Activated B cell treated with CpG ODN at 0.5 μM for 24 hours (primary cell): Measurements from ENCODE around the gene TC2N. TPM values are rescaled to one million over a fixed set of nuclear protein-coding genes. Genes with fewer than 3 reads are reported as not detected.

Source experiments
- ATAC-seq: fragments of 200-7000 bp; cut with Tn5 transposase; one replicate; pipeline ENCODE4 v1.10.0; 2021; ENCODE audit warnings: low read depth, mild to moderate bottlenecking, moderate library complexity
- CTCF ChIA-PET: fragments of 350-600 bp; sonication (Branson Sonifier 250); formaldehyde crosslinking; loops from one replicate; lab custom pipeline; 2021; ENCODE audit warnings: antibody characterized with exemption; lab: Charles Lee
- POLR2A ChIA-PET: fragments of 350-600 bp; sonication (Branson Sonifier 250); formaldehyde crosslinking; loops from one replicate; lab custom pipeline; 2021; ENCODE audit warnings: antibody characterized with exemption; lab: Charles Lee
- DNase-seq: peaks from one replicate; pipeline ENCODE4 v3.0.0; 2022
- H3K27ac Mint-ChIP-seq: one replicate; pipeline ENCODE4 v1.8.0; 2020; ENCODE audit warnings: mixed read lengths
- H3K27me3 Mint-ChIP-seq: one replicate; pipeline ENCODE4 v1.8.0; 2021; ENCODE audit warnings: mixed read lengths
- H3K36me3 Mint-ChIP-seq: one replicate; pipeline ENCODE4 v1.8.0; 2021; ENCODE audit warnings: low read depth, mixed read lengths
- H3K4me1 Mint-ChIP-seq: one replicate; pipeline ENCODE4 v1.8.0; 2021; ENCODE audit warnings: mixed read lengths
- H3K4me3 Mint-ChIP-seq: one replicate; pipeline ENCODE4 v1.8.0; 2020; ENCODE audit warnings: mild to moderate bottlenecking, mixed read lengths
- H3K9me3 Mint-ChIP-seq: one replicate; pipeline ENCODE4 v1.8.0; 2020; ENCODE audit warnings: mixed read lengths
- CTCF ChIP-seq: fragments of 200-600 bp; IDR thresholded peaks from one replicate; pipeline ENCODE4 v1.8.0; 2022; ENCODE audit warnings: antibody characterized with exemption, mild to moderate bottlenecking
- intact Hi-C: fragments of 100-400 bp; cut with micrococcal nuclease; formaldehyde crosslinking; loops from one replicate; pipeline ENCODE4 v1.15.1; 2024
- total RNA-seq: library from RNA; stranded (reverse); gene quantifications from 2 replicates; pipeline ENCODE4 v1.2.3, GENCODE V29; 2022

TC2N gene
- total RNA-seq, 1 donor from 2014 or later = 12.1 TPM

GRCh38 chr14:91906374-91906773 lies 39.0 kb upstream of the TC2N start:
- intact Hi-C loops = no loop called here
- CTCF ChIA-PET = no interaction called here
- TF ChIP-seq CTCF = no peak
- H3K36me3 Mint-ChIP-seq = no peaks in the 10 kb centered on the region
- POLR2A ChIA-PET = no interaction called here
- DNase-seq (no peak), ATAC-seq (no peak)
- no peak overlapping the region for H3K4me3 Mint-ChIP-seq
- H3K27ac Mint-ChIP-seq = no peak overlapping the region
- H3K9me3 Mint-ChIP-seq = no peaks in the 10 kb centered on the region
- peaks cover 8% of the 10 kb centered on the region for H3K4me1 Mint-ChIP-seq
- H3K27me3 Mint-ChIP-seq = peaks cover 13% of the 10 kb centered on the region

- Mint-ChIP-seq H3K4me1 (no peaks in the 10 kb centered on the region), H3K4me3 (no peak overlapping the region), H3K9me3 (no peaks in the 10 kb centered on the region), H3K27me3 (peaks cover 13% of the 10 kb centered on the region), H3K27ac (no peak overlapping the region), H3K36me3 (no peaks in the 10 kb centered on the region)
- intact Hi-C loops = no loop called here
- DNase-seq (no peak), ATAC-seq (no peak)
- POLR2A ChIA-PET = no interaction called here
- CTCF ChIA-PET = no interaction called here
- TF ChIP-seq CTCF = no peak
These were observed 37.8 kb upstream of the TC2N start for GRCh38 chr14:91904956-91905645.

GRCh38 chr14:91904483-91904882 lies 37.1 kb upstream of the TC2N start:
- H3K27ac Mint-ChIP-seq = no peak overlapping the region
- H3K4me3 Mint-ChIP-seq = no peak overlapping the region
- H3K27me3 Mint-ChIP-seq = peaks cover 13% of the 10 kb centered on the region
- no peak for DNase-seq
- no peak for TF ChIP-seq CTCF
- H3K36me3 Mint-ChIP-seq = no peaks in the 10 kb centered on the region
- ChIA-PET CTCF (no interaction called here), POLR2A (no interaction called here)
- no peaks in the 10 kb centered on the region for H3K4me1 Mint-ChIP-seq
- no peaks in the 10 kb centered on the region for H3K9me3 Mint-ChIP-seq
- no peak for ATAC-seq
- intact Hi-C loops = no loop called here

GRCh38 chr14:91903070-91903469 lies 35.7 kb upstream of the TC2N start:
- POLR2A ChIA-PET = no interaction called here
- H3K4me1 Mint-ChIP-seq = no peaks in the 10 kb centered on the region
- peaks cover 13% of the 10 kb centered on the region for H3K27me3 Mint-ChIP-seq
- intact Hi-C loops = no loop called here
- no peak for TF ChIP-seq CTCF
- no peak for ATAC-seq
- DNase-seq = no peak
- CTCF ChIA-PET = no interaction called here
- no peaks in the 10 kb centered on the region for H3K36me3 Mint-ChIP-seq
- no peak overlapping the region for H3K27ac Mint-ChIP-seq
- H3K4me3 Mint-ChIP-seq = no peak overlapping the region
- H3K9me3 Mint-ChIP-seq = no peaks in the 10 kb centered on the region

- Mint-ChIP-seq H3K4me3 (no peak overlapping the region), H3K9me3 (no peaks in the 10 kb centered on the region), H3K27me3 (peaks cover 13% of the 10 kb centered on the region), H3K36me3 (no peaks in the 10 kb centered on the region), H3K27ac (no peak overlapping the region), H3K4me1 (no peaks in the 10 kb centered on the region)
- intact Hi-C loops = no loop called here
- CTCF ChIA-PET = no interaction called here
- ATAC-seq = no peak
- no peak for TF ChIP-seq CTCF
- DNase-seq = no peak
- POLR2A ChIA-PET = no interaction called here
These were observed 35.0 kb upstream of the TC2N start for GRCh38 chr14:91902336-91902735.
